ENCODE data around the gene LMF1. TPM values are rescaled to one million over a fixed set of nuclear protein-coding genes. Genes with fewer than 3 reads are reported as not detected.
"Not testable (repeated sequence)": the region's sequence is repeated elsewhere in the genome, so short reads cannot be mapped to it uniquely, and the experiment has no call there.

The LMF1 gene
- polyA plus RNA-seq, 1 donor (not counting 4 experiments of a cell fraction or from before 2014, with no cell fraction given) = 3.1 TPM

GRCh38 chr16:948767-949166 lies 22.0 kb downstream of the LMF1 start:
- H3K79me2 ChIP-seq (ENCODE audit: control insufficient read depth, insufficient read depth, low read length); H3K36me3 ChIP-seq (ENCODE audit: control insufficient read depth in 2 of 2, extremely low read depth in 1 of 2, insufficient read depth in 2 of 2, low read length in 2 of 2); H3K4me3 ChIP-seq (ENCODE audit: control insufficient read depth in 2 of 3, extremely low read depth in 1 of 3, insufficient read depth in 2 of 3, low read depth in 1 of 3, low read length in 3 of 3); dilution Hi-C loops (cut with MboI; ENCODE audit: extremely low pct_ligation_motif_present, low sequenced_read_pairs); H3K27ac ChIP-seq (ENCODE audit: control insufficient read depth, insufficient read depth, low read length); H2AFZ ChIP-seq (ENCODE audit: control insufficient read depth, low read length); H3K4me1 ChIP-seq (ENCODE audit: control insufficient read depth, extremely low read depth, insufficient read depth, low read length); H3K9me3 ChIP-seq (ENCODE audit: control insufficient read depth, low read depth, low read length); DNase-seq (ENCODE audit: low read depth, low spot score); H3K4me2 ChIP-seq (ENCODE audit: control insufficient read depth, extremely low read depth, insufficient read depth, low read depth, low read length); H3K9ac ChIP-seq (ENCODE audit: control insufficient read depth, extremely low read depth, insufficient read depth, low read length); H4K20me1 ChIP-seq (ENCODE audit: control insufficient read depth, extremely low read depth, insufficient read depth, low read length); FAIRE-seq; H3K27me3 ChIP-seq (ENCODE audit: control insufficient read depth, extremely low read depth, insufficient read depth, low read length); H3K9me1 ChIP-seq (ENCODE audit: control insufficient read depth, extremely low read depth, insufficient read depth, low read length): not testable (repeated sequence)

GRCh38 chr16:947922-948303 lies 22.9 kb downstream of the LMF1 start:
- H3K9ac ChIP-seq (ENCODE audit: control insufficient read depth, extremely low read depth, insufficient read depth, low read length); H3K4me2 ChIP-seq (ENCODE audit: control insufficient read depth, extremely low read depth, insufficient read depth, low read depth, low read length); dilution Hi-C loops (cut with MboI; ENCODE audit: extremely low pct_ligation_motif_present, low sequenced_read_pairs); H3K4me1 ChIP-seq (ENCODE audit: control insufficient read depth, extremely low read depth, insufficient read depth, low read length); H3K79me2 ChIP-seq (ENCODE audit: control insufficient read depth, insufficient read depth, low read length); H3K9me3 ChIP-seq (ENCODE audit: control insufficient read depth, low read depth, low read length); H4K20me1 ChIP-seq (ENCODE audit: control insufficient read depth, extremely low read depth, insufficient read depth, low read length); H3K9me1 ChIP-seq (ENCODE audit: control insufficient read depth, extremely low read depth, insufficient read depth, low read length); DNase-seq (ENCODE audit: low read depth, low spot score); FAIRE-seq; H2AFZ ChIP-seq (ENCODE audit: control insufficient read depth, low read length); H3K36me3 ChIP-seq (ENCODE audit: control insufficient read depth in 2 of 2, extremely low read depth in 1 of 2, insufficient read depth in 2 of 2, low read length in 2 of 2); H3K4me3 ChIP-seq (ENCODE audit: control insufficient read depth in 2 of 3, extremely low read depth in 1 of 3, insufficient read depth in 2 of 3, low read depth in 1 of 3, low read length in 3 of 3); H3K27me3 ChIP-seq (ENCODE audit: control insufficient read depth, extremely low read depth, insufficient read depth, low read length); H3K27ac ChIP-seq (ENCODE audit: control insufficient read depth, insufficient read depth, low read length): not testable (repeated sequence)

DNA sequence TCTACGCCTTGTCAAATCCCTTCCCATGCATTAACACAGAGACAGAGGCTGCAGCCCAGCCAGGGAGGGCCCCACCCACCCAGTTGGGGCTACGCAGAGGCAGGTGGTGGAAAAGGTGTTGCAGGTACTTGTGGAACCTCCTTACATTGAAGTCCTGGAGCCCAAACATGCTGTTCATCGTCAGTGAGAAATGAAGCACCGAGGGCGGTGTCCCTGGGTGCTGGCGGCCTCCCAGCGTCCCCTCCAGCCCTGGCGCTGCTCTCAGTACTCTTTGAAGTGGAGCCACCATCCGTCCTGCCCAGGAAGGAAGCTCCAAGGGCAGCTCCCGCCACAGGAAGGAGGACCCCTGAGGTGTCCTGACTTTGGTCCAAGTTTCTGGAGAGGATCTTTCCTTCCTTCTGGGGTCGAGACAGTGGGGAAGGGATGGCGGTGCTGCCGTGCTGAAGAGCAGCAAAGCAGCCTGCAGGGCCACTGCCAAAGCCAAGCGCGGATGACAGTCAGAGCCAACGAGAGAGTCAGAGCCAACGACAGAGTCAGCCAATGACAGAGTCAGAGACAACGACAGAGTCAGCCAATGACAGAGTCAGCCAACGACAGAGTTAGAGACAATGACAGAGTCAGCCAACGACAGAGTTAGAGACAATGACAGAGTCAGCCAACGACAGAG lies 23.4 kb downstream of the LMF1 start:
- dilution Hi-C loops (cut with MboI; ENCODE audit: extremely low pct_ligation_motif_present, low sequenced_read_pairs) = no loop called here
- DNase-seq (ENCODE audit: low read depth, low spot score) (no peak), FAIRE-seq (no peak)
- H2AFZ ChIP-seq (ENCODE audit: control insufficient read depth, low read length) = no peak overlapping the region
- no peak overlapping the region for H3K4me3 ChIP-seq (ENCODE audit: control insufficient read depth in 2 of 3, extremely low read depth in 1 of 3, insufficient read depth in 2 of 3, low read depth in 1 of 3, low read length in 3 of 3)
- no peaks in the 10 kb centered on the region for H3K79me2 ChIP-seq (ENCODE audit: control insufficient read depth, insufficient read depth, low read length)
- no peaks in the 10 kb centered on the region for H3K27me3 ChIP-seq (ENCODE audit: control insufficient read depth, extremely low read depth, insufficient read depth, low read length)
- no peaks in the 10 kb centered on the region for H4K20me1 ChIP-seq (ENCODE audit: control insufficient read depth, extremely low read depth, insufficient read depth, low read length)
- no peaks in the 10 kb centered on the region for H3K4me1 ChIP-seq (ENCODE audit: control insufficient read depth, extremely low read depth, insufficient read depth, low read length)
- H3K9ac ChIP-seq (ENCODE audit: control insufficient read depth, extremely low read depth, insufficient read depth, low read length) = no peak overlapping the region
- no peaks in the 10 kb centered on the region for H3K9me1 ChIP-seq (ENCODE audit: control insufficient read depth, extremely low read depth, insufficient read depth, low read length)
- H3K9me3 ChIP-seq (ENCODE audit: control insufficient read depth, low read depth, low read length) = no peaks in the 10 kb centered on the region
- TF ChIP-seq, protein P1, sequence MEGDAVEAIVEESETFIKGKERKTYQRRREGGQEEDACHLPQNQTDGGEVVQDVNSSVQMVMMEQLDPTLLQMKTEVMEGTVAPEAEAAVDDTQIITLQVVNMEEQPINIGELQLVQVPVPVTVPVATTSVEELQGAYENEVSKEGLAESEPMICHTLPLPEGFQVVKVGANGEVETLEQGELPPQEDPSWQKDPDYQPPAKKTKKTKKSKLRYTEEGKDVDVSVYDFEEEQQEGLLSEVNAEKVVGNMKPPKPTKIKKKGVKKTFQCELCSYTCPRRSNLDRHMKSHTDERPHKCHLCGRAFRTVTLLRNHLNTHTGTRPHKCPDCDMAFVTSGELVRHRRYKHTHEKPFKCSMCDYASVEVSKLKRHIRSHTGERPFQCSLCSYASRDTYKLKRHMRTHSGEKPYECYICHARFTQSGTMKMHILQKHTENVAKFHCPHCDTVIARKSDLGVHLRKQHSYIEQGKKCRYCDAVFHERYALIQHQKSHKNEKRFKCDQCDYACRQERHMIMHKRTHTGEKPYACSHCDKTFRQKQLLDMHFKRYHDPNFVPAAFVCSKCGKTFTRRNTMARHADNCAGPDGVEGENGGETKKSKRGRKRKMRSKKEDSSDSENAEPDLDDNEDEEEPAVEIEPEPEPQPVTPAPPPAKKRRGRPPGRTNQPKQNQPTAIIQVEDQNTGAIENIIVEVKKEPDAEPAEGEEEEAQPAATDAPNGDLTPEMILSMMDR (optimal IDR thresholded peaks at IDR 0.05 in 1 of 3, IDR thresholded peaks at IDR 0.05 in 1 of 3, conservative IDR thresholded peaks at IDR 0.05 in 1 of 3; ENCODE audit: extremely low read depth in 1 of 3, insufficient read depth in 2 of 3, low read length in 3 of 3) = no peak
- TF ChIP-seq EZH2 (IDR thresholded peaks at IDR 0.05; ENCODE audit: low read length) = no peak
- no peak overlapping the region for H3K27ac ChIP-seq (ENCODE audit: control insufficient read depth, insufficient read depth, low read length)
- no peaks in the 10 kb centered on the region for H3K36me3 ChIP-seq (ENCODE audit: control insufficient read depth in 2 of 2, extremely low read depth in 1 of 2, insufficient read depth in 2 of 2, low read length in 2 of 2)
- no peak overlapping the region for H3K4me2 ChIP-seq (ENCODE audit: control insufficient read depth, extremely low read depth, insufficient read depth, low read depth, low read length)

All from keratinocyte (primary cell).